SH-SY5Y (cell line): Measurements from ENCODE around the gene FBLN5.

Source experiments
- GATA2 ChIP-seq: IDR thresholded peaks from 2 replicates; pipeline ENCODE4 v1.6.1; 2011; ENCODE audit warnings: mild to moderate bottlenecking, low read depth, low read length
- GATA3 ChIP-seq: IDR thresholded peaks from 2 replicates; pipeline ENCODE4 v1.6.1; 2011; ENCODE audit warnings: low read depth, mild to moderate bottlenecking, low read length, moderate library complexity

- TF ChIP-seq GATA3 = no peak
- TF ChIP-seq GATA2 = no peak
Measured at GRCh38 chr14:91869556-91869955, 77.9 kb downstream of the FBLN5 start.
